Measurements from ENCODE around the gene SEMA3G.

Gene SEMA3G

DNA sequence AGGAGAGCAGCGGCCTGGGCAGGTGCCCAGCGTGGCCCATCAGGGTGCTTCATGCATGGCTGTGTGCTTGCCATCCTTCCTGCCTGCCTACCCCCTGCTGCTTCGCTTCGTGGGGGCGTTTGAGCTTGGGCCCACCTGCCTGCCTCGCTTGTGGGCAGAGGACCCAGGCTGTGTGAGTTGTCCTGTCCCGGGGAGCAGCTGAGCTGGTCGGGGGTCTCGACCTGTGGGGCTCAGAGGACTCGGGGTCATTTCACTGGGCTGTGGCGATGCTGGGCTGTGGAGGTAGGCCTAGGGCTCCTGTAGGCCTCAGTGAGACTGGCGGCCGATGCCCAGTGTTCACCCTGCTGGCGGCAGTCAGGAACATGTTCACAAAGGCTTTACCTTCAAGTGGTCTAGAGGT, 38.2 kb upstream of the SEMA3G start:
- no peak for TF ChIP-seq CTCF (conservative IDR thresholded peaks at IDR 0.05)
- no peak for TF ChIP-seq ZFX (IDR thresholded peaks at IDR 0.05)
- H3K27ac ChIP-seq = no peak overlapping the region

GRCh38 chr3:52481819-52482521, 37.1 kb upstream of the SEMA3G start:
- no peak overlapping the region for H3K27ac ChIP-seq
- TF ChIP-seq CTCF (conservative IDR thresholded peaks at IDR 0.05) = no peak; the same call in 1 of the 2 replicates
- no peak for TF ChIP-seq ZFX (IDR thresholded peaks at IDR 0.05)

- TF ChIP-seq ZFX (IDR thresholded peaks at IDR 0.05) (no peak), CTCF (conservative IDR thresholded peaks at IDR 0.05) (no peak)
- no peak overlapping the region for H3K27ac ChIP-seq
Observed at GRCh38 chr3:52480768-52481715, 36.1 kb upstream of the SEMA3G start.

GRCh38 chr3:52479877-52480575, 35.1 kb upstream of the SEMA3G start:
- no peak overlapping the region for H3K27ac ChIP-seq
- TF ChIP-seq ZFX (IDR thresholded peaks at IDR 0.05) (no peak), CTCF (conservative IDR thresholded peaks at IDR 0.05) (no peak)

GRCh38 chr3:52479037-52479876, 34.4 kb upstream of the SEMA3G start:
- no peak overlapping the region for H3K27ac ChIP-seq
- TF ChIP-seq CTCF (conservative IDR thresholded peaks at IDR 0.05) = no peak
- no peak for TF ChIP-seq ZFX (IDR thresholded peaks at IDR 0.05)

DNA sequence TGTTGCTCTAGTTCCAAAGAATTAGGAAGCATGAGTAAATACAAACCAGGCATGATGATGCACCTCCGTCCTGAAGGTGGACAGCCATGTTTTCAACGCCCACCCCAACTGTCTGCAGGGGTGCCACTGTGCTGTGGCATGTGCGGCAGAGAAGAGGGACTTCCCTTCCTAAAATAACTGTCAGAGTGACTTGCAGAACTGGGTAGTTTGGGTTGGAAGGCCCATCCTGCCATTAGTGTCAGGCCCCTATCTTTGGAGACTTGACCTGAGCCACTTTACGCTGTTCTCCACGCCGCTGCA, 32.8 kb upstream of the SEMA3G start:
- no peak overlapping the region for H3K27ac ChIP-seq
- TF ChIP-seq ZFX (IDR thresholded peaks at IDR 0.05) (no peak), CTCF (conservative IDR thresholded peaks at IDR 0.05) (no peak)

Measured in C4-2B (cell line).